Smooth muscle cell of the brain vasculature (primary cell): ENCODE measurements around the gene AQR.

Source experiments
- DNase-seq: peaks from one replicate; pipeline ENCODE4 v3.0.0-alpha.2; 2012; ENCODE audit warnings: low read depth, low spot score

AQR gene

GRCh38 chr15:34879107-34879506 is 90.4 kb downstream of the AQR start:
- no peak for DNase-seq

GRCh38 chr15:34876640-34877039 is 92.9 kb downstream of the AQR start:
- DNase-seq, result no peak

GRCh38 chr15:34869110-34869509 is 100.4 kb downstream of the AQR start:
- DNase-seq, result no peak

- no peak for DNase-seq
Measured at GRCh38 chr15:34865531-34865930, 104.0 kb downstream of the AQR start.

GRCh38 chr15:34861214-34861613 is 108.3 kb downstream of the AQR start:
- DNase-seq, result no peak

- no peak for DNase-seq
Measured at GRCh38 chr15:34855893-34856292, 113.6 kb downstream of the AQR start.

- DNase-seq, result peak; percentile 13
Measured at GRCh38 chr15:34855413-34855812, 114.1 kb downstream of the AQR start.

DNA sequence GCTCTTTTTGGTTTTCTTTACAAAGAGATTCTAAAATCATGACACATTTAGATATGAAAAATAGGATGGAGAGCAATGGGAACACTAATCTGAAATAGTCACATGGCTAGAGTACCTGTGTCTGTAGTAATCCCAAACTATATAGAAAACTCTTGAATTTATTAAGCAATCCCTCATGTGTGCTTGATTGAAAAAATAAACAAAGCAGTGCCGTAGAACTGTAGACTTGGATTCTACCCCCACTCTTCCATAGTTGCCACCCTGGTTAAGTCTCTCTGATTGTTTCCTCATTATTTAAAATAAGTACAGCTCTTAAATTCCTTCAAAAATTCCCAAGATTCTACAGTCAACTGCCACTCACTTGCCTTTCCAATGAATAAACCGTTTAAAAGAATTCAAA is 115.3 kb downstream of the AQR start:
- no peak for DNase-seq

GRCh38 chr15:34853001-34853758 is 116.4 kb downstream of the AQR start:
- DNase-seq, result no peak

GRCh38 chr15:34851751-34852150 is 117.8 kb downstream of the AQR start:
- DNase-seq, result no peak

GRCh38 chr15:34851007-34851406 is 118.5 kb downstream of the AQR start:
- DNase-seq, result no peak

- DNase-seq, result no peak
Measured at GRCh38 chr15:34850121-34850520, 119.4 kb downstream of the AQR start.

DNA sequence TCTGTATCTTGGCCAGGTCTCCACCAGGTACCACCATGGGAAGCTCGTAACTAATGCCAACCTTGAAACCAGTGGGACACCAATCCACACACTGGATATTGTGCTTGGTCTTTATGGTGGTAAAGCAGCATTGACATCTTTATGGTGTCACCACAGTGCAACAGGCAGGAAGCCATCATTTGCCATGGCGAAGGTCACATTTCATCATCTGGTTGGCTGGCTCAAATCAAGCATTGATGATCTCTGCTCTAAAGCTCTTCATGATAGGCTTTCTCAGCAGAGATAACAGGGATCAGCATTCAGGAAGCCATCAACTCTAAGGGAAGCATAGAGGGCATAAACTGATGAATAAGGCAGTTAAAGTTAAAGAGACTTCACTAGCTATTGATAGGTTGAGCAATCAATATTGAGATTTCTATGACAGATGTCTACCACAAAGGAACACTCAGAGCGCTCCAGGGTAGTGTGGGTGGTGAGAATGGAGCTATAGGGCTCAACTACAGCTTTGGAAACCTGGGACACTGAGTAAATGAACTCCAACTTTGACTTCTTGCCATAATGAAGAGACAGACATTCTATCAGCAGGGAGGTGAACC is 120.1 kb downstream of the AQR start:
- no peak for DNase-seq

GRCh38 chr15:34847598-34847997 is 121.9 kb downstream of the AQR start:
- no peak for DNase-seq

GRCh38 chr15:34841262-34841725 is 128.2 kb downstream of the AQR start:
- no peak for DNase-seq

DNA sequence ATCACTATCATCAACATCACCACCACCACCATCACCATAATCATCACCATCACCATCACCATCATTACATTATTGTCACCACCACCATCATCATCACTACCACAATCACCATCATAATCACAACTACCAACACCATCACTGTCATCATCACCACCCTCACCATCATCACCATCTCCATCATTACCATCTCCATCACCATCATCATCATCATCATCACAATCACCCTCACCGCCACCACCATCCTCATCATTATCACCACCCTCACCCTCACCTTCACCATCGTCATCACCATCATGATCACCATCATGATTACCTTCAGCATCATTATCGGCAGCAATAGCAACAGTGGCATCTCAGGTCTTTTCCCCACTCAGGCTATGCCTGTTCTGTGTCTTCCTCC is 131.3 kb downstream of the AQR start:
- no peak for DNase-seq

DNA sequence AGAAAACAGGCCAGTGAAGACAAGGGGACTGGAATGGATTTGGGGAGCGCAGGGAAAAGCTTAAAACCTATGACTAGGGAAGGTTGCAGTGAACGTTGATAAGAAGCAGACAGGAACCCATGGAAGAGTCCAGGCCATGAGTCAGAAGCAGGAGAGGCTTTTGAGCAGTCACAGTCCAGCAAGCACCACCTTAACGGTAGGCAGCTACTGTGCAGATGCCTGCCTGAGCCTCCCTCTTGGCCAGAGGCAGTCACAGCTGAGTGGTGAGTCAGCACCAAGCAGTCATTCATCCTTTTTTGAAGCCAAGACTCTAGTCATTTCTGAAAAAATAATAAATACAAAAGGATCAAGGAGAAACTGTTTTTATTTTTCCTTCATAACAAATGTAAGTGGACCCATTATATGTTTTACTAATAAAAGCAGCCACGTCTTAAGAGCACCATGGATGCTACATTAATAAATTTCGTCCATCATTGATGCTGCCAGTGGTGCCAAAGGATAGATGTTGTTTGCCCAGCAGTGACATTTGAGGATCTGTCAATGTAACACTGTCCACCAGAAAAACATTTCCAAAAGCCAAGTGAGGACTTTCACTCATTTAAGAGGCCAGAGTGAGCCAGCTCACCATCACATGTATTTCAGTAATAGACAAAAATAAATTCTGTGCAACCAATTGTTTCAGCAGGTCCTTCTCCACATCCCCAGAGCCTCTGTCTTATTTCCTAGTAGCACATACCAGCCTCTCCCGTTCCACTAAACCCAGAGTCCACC is 132.1 kb downstream of the AQR start:
- no peak for DNase-seq

DNA sequence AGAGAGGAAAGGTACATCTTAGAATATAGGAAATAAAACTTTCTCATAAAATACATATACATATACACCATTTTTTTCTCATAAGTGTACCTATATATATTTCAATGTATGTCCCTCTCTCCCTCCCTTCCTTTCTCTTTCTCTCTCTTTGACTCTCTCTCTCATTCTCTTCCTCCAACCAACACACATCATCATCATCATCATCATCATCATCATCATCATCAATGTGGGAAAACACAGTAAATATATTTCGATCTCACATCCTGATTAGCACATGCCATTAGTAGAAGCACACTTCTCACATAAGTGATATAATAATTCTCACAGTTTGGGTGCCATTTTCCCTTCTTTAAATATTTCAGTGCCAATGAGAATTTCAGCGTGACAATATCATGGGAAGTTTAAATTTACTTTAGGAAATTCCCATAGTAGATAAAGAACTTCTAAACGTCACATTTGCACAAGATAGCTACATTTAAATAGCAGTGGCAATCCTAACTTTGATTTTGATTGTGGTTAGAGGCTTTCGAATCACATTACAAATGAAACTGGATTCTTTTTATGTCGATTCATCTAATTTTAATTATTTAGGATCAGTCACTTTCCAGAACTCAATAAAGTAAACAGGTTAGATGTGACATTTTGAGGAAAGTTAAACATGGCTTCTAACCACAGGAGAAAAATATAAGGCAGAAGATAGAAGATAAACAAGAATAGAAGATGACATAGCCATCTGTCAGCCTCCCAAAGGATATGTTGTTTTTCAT is 141.2 kb downstream of the AQR start:
- no peak for DNase-seq

DNA sequence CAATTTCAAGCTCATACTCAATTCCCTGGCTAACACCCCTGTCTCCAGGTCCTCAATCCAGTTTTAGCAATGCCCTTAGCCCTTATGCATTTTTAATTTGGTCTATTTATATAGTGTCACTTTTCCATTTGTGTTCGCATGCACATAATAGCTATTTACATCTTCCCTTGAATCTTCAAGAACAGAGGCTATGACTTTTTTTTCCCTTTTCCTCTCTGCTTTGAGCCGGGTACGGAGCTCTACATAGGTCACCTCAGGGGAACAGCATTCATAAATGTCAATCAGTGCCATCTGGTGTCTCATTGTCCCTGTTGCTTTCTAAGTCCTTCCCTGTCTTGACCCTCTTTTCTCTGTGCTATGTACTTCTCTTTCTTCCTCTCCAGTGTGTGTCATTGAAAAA is 147.7 kb downstream of the AQR start:
- no peak for DNase-seq

GRCh38 chr15:34820110-34820509 is 149.4 kb downstream of the AQR start:
- no peak for DNase-seq

DNA sequence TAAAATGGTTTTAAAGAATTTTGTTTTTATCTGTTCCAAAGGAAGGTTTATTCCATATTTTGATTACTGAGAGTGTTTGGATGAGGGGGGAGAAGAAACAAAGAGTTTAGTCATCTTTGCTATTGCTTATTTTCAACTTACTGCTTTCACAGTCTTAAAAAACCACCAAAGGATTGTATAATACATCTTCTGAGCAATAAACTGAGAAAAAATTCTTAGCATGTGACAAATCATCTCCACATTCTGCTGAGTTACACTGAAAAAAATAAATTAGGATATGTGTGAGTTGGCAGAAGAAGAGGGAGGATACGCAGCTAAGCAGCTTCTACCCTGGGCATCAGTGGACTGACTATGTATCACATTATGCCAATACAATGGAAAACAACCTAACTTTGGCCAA is 151.0 kb downstream of the AQR start:
- no peak for DNase-seq

- no peak for DNase-seq
Measured at GRCh38 chr15:34815836-34816235, 153.7 kb downstream of the AQR start.
